ENCODE data around the gene SLC50A1.

The SLC50A1 gene

DNA sequence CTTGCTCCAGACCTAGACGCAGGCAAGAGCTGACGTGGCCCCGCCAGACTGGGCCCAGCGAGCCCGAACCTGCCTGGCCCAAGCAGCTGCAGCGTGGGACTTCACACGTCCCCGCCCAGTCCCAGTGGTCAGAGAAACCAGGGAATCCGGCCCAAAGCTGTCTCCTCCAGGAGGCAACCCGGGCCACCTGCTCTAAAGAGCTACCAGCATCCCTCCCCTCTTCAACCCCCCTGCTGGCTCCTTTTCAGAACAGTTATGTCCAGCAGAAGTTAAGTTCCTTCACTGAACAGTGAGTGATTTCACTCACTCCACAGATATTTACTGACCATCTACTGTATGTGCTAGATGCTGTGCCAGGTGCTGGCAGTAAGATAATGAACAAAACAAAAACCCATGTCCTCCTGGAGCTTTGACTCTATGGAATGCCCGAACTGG, 10.1 kb upstream of the SLC50A1 start:
- no peak overlapping the region for H3K4me3 ChIP-seq (replicated peaks; ENCODE audit: low read depth, low read length)
- TF ChIP-seq, protein P1, sequence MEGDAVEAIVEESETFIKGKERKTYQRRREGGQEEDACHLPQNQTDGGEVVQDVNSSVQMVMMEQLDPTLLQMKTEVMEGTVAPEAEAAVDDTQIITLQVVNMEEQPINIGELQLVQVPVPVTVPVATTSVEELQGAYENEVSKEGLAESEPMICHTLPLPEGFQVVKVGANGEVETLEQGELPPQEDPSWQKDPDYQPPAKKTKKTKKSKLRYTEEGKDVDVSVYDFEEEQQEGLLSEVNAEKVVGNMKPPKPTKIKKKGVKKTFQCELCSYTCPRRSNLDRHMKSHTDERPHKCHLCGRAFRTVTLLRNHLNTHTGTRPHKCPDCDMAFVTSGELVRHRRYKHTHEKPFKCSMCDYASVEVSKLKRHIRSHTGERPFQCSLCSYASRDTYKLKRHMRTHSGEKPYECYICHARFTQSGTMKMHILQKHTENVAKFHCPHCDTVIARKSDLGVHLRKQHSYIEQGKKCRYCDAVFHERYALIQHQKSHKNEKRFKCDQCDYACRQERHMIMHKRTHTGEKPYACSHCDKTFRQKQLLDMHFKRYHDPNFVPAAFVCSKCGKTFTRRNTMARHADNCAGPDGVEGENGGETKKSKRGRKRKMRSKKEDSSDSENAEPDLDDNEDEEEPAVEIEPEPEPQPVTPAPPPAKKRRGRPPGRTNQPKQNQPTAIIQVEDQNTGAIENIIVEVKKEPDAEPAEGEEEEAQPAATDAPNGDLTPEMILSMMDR (IDR thresholded peaks at IDR 0.05; ENCODE audit: insufficient read depth, low read length, poor library complexity, severe bottlenecking), result no peak
- no peaks in the 10 kb centered on the region; the same call in 1 of the 2 replicates for H3K27me3 ChIP-seq (replicated peaks; ENCODE audit: control insufficient read depth, insufficient read depth, low read length)
- DNase-seq (ENCODE audit: extremely low read depth, insufficient read length), result no peak
- H3K36me3 ChIP-seq (ENCODE audit: control insufficient read depth, insufficient read depth, low read length), result no peaks in the 10 kb centered on the region

- H3K4me3 ChIP-seq (replicated peaks; ENCODE audit: low read depth, low read length), result no peak overlapping the region
- no peak for DNase-seq (ENCODE audit: extremely low read depth, insufficient read length)
- no peaks in the 10 kb centered on the region; the same call in 1 of the 2 replicates for H3K27me3 ChIP-seq (replicated peaks; ENCODE audit: control insufficient read depth, insufficient read depth, low read length)
- no peaks in the 10 kb centered on the region for H3K36me3 ChIP-seq (ENCODE audit: control insufficient read depth, insufficient read depth, low read length)
- TF ChIP-seq, protein P1 (IDR thresholded peaks at IDR 0.05; ENCODE audit: insufficient read depth, low read length, poor library complexity, severe bottlenecking), result no peak
These were observed 9.6 kb upstream of the SLC50A1 start for GRCh38 chr1:155125946-155126555.

- Histone ChIP-seq H3K36me3 (ENCODE audit: control insufficient read depth, insufficient read depth, low read length) (no peaks in the 10 kb centered on the region), H3K4me3 (replicated peaks; ENCODE audit: low read depth, low read length) (peak overlapping the region; percentile 65), H3K27me3 (replicated peaks; ENCODE audit: control insufficient read depth, insufficient read depth, low read length) (no peaks in the 10 kb centered on the region; the same call in 1 of the 2 replicates)
- peak; percentile 42 for DNase-seq (ENCODE audit: extremely low read depth, insufficient read length)
- TF ChIP-seq, protein P1 (IDR thresholded peaks at IDR 0.05; ENCODE audit: insufficient read depth, low read length, poor library complexity, severe bottlenecking), result no peak
These were observed 9.0 kb upstream of the SLC50A1 start for GRCh38 chr1:155126556-155127104.

- peak; percentile 34 for DNase-seq (ENCODE audit: extremely low read depth, insufficient read length)
- TF ChIP-seq, protein P1 (IDR thresholded peaks at IDR 0.05; ENCODE audit: insufficient read depth, low read length, poor library complexity, severe bottlenecking), result no peak
- H3K4me3 ChIP-seq (replicated peaks; ENCODE audit: low read depth, low read length), result peak within 1 kb of the TSS; percentile 65
- H3K36me3 ChIP-seq (ENCODE audit: control insufficient read depth, insufficient read depth, low read length), result no peaks in the 10 kb centered on the region
- H3K27me3 ChIP-seq (replicated peaks; ENCODE audit: control insufficient read depth, insufficient read depth, low read length), result no peaks in the 10 kb centered on the region; the same call in 1 of the 2 replicates
These were observed 8.3 kb upstream of the SLC50A1 start, which contains the start of gene EFNA1 for GRCh38 chr1:155127105-155127966. EFNA1 (plus strand) TSS chr1:155127876; CDS start chr1:155127978, 102 bp downstream.

DNA sequence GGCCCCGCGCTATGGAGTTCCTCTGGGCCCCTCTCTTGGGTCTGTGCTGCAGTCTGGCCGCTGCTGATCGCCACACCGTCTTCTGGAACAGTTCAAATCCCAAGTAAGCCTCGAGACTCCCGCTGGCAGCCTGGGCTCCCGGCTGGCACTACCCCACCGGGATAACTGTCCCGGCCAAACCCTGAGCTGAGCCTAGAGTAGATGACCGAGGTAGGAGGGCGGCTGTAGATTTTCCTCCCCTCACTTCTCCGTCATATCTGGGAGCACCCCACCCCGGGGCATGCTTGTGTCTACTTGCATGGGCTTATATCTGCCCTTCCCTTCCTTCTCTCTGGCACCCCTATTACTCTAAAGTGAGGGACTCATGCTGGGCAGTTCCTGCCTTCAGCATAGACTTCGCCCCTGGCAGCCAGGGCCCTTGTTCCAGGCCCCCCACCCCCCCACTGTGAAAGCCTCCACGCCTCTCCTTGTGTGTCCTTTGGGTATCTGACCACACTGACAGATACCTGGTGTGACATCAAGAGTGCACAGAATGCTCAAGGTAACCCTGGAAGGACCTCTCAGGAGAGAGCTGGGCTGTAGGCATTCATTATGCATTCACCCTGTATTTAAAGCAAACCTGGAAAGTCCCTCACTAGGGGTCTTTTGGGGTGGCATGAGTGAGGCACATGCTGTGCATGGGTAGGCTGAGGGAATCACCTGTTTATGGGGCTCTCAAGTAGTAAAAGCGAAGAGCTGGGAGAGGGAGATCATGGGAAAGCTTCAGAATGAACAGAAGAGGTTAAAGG, 7.5 kb upstream of the SLC50A1 start:
- Histone ChIP-seq H3K27me3 (replicated peaks; ENCODE audit: control insufficient read depth, insufficient read depth, low read length) (no peaks in the 10 kb centered on the region; the same call in 1 of the 2 replicates), H3K4me3 (replicated peaks; ENCODE audit: low read depth, low read length) (peak overlapping the region; percentile 65), H3K36me3 (ENCODE audit: control insufficient read depth, insufficient read depth, low read length) (no peaks in the 10 kb centered on the region)
- TF ChIP-seq, protein P1 (IDR thresholded peaks at IDR 0.05; ENCODE audit: insufficient read depth, low read length, poor library complexity, severe bottlenecking), result no peak
- DNase-seq (ENCODE audit: extremely low read depth, insufficient read length), result no peak
